ENCODE measurements around the gene GRK2.

DNA sequence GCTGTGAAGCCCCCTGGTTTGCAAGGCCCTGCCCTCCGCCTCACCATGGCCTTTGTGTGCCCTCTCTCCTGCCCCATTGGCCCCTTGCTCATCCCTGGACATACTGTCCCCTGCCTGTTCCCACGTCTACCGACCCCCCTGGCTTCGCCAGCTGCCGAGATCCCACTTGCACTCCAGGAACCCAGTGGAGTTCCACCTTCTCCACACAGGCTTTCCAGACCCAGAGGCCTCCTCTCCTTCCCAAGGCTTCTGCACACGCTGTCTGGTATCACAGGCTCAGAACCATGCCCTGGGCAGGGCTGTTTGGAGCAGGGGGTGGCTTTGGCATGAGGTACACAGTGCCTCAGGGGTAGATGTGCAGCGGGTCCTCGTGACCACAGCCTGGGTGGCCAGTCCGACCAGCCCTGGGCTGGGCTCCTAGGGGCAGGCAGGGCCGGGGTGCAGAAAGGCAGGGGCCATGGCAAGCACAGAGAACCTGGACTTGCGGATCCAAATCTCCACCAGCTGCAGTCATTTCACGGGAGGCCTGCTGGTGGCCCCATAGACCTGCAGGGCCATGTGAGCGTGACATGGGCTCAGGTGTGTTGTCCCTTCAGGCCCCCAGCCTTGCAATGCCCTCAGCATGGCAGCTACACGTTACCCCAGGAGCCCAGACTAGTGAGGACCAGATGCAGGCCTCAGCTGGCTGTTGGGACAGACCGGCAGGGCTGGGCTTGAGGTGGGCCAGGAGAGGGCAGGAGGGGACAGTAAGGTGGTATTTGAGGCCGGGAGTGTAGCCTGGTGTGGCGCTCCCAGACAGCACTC, 9.5 kb downstream of the GRK2 start:
- no peak for TF ChIP-seq POLR2A (IDR thresholded peaks at IDR 0.05)
- TF ChIP-seq, protein P1, sequence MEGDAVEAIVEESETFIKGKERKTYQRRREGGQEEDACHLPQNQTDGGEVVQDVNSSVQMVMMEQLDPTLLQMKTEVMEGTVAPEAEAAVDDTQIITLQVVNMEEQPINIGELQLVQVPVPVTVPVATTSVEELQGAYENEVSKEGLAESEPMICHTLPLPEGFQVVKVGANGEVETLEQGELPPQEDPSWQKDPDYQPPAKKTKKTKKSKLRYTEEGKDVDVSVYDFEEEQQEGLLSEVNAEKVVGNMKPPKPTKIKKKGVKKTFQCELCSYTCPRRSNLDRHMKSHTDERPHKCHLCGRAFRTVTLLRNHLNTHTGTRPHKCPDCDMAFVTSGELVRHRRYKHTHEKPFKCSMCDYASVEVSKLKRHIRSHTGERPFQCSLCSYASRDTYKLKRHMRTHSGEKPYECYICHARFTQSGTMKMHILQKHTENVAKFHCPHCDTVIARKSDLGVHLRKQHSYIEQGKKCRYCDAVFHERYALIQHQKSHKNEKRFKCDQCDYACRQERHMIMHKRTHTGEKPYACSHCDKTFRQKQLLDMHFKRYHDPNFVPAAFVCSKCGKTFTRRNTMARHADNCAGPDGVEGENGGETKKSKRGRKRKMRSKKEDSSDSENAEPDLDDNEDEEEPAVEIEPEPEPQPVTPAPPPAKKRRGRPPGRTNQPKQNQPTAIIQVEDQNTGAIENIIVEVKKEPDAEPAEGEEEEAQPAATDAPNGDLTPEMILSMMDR (IDR thresholded peaks at IDR 0.05), result no peak
- TF ChIP-seq POLR2AphosphoS5 (IDR thresholded peaks at IDR 0.05), result no peak
